A549 treated with AZD9567 at 1 μM for 4 hours (cell line): Measurements from ENCODE around the gene SPAG9. TPM values are rescaled to one million over a fixed set of nuclear protein-coding genes. Genes with fewer than 3 reads are reported as not detected.

Source experiments
- total RNA-seq: library from RNA; stranded (reverse); fragments of 200-300 nt; extraction: Qiagen RNA extraction; gene quantifications from 5 replicates; pipeline ENCODE4 v1.2.3, GENCODE V29; 2022; ENCODE audit not compliant: insufficient read depth

Gene SPAG9, protein sequence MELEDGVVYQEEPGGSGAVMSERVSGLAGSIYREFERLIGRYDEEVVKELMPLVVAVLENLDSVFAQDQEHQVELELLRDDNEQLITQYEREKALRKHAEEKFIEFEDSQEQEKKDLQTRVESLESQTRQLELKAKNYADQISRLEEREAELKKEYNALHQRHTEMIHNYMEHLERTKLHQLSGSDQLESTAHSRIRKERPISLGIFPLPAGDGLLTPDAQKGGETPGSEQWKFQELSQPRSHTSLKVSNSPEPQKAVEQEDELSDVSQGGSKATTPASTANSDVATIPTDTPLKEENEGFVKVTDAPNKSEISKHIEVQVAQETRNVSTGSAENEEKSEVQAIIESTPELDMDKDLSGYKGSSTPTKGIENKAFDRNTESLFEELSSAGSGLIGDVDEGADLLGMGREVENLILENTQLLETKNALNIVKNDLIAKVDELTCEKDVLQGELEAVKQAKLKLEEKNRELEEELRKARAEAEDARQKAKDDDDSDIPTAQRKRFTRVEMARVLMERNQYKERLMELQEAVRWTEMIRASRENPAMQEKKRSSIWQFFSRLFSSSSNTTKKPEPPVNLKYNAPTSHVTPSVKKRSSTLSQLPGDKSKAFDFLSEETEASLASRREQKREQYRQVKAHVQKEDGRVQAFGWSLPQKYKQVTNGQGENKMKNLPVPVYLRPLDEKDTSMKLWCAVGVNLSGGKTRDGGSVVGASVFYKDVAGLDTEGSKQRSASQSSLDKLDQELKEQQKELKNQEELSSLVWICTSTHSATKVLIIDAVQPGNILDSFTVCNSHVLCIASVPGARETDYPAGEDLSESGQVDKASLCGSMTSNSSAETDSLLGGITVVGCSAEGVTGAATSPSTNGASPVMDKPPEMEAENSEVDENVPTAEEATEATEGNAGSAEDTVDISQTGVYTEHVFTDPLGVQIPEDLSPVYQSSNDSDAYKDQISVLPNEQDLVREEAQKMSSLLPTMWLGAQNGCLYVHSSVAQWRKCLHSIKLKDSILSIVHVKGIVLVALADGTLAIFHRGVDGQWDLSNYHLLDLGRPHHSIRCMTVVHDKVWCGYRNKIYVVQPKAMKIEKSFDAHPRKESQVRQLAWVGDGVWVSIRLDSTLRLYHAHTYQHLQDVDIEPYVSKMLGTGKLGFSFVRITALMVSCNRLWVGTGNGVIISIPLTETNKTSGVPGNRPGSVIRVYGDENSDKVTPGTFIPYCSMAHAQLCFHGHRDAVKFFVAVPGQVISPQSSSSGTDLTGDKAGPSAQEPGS (N-terminal part only)
- total RNA-seq, result 80.4 to 106 TPM (median 84.7 TPM) in 5 replicates

DNA sequence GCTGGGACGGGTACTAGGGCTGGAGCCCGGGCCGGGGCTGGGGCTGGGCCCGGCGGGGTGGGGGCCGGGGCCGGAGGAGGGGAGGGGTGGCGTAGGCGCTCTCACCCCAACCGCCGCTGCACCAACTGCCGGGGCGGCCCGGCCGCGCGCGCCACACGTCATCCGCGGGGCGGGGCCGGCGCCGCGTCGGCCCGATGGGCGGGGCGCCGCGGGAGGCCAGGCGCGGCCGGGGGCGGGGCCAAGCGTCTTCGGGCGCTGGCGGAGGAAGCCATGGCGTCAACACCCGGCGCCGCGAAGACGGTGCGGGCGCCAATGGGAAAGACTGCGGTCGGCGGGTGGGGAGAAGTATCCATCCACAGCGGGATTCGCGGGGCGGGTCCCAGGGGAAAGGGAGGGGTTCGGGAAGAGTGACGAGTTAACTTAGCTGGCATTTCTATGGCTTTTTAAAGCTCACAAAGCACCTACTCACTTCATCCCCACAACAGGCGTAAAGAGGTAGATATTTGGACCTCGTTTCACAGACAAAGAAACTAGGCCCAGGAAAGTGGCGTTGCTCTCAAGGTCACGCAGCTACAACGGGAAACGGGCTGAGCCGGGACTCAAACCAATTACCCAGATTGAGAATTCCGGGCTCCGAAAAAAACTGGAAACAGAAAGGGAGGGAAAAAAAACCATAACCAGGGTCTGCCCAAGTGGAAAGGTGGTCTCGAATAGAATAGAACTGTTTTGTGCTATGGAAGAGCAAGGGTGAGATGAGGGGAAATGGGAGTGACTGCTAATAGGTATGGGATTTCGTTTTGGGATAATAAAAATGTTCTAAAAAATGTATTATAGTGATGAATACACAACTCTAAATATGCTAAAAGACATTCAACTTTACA, at the start of gene SPAG9:
SPAG9 (minus strand) TSS at position 130 of the 881 bp plus-strand sequence. CDS start 212 bp downstream, outside the sequence.

DNA sequence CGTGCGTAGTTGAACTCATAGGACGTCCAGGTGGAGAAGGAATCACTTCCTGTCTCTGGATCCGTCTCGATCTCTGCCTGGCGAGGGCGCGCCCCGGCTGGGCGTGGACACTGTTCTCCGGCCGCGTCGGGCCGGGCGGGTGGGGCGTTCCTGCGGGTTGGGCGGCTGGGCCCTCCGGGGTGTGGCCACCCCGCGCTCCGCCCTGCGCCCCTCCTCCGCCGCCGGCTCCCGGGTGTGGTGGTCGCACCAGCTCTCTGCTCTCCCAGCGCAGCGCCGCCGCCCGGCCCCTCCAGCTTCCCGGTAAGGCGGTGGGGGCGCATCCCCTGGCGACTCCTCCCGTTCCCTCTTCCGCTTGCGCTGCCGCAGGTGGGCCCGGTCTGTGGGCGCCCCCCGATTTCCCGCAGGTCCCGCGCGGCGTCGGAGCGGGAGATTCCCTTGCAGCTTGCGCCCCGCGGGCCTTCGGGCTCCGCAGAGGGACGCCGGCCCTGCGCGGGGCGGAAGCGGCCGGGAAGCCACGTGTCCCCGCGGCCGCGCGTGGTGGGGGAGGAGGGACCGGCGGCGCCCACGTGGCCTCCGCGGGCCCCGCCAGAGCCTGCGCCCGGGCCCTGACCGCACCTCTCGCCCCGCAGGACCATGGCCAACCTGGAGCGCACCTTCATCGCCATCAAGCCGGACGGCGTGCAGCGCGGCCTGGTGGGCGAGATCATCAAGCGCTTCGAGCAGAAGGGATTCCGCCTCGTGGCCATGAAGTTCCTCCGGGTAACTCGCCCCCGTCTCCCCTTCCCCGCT, 45.7 kb upstream of the SPAG9 start, which contains the start of gene NME2:
NME2 (plus strand) TSS at position 214 of the 789 bp plus-strand sequence; CDS start at position 634, 420 bp downstream.

DNA sequence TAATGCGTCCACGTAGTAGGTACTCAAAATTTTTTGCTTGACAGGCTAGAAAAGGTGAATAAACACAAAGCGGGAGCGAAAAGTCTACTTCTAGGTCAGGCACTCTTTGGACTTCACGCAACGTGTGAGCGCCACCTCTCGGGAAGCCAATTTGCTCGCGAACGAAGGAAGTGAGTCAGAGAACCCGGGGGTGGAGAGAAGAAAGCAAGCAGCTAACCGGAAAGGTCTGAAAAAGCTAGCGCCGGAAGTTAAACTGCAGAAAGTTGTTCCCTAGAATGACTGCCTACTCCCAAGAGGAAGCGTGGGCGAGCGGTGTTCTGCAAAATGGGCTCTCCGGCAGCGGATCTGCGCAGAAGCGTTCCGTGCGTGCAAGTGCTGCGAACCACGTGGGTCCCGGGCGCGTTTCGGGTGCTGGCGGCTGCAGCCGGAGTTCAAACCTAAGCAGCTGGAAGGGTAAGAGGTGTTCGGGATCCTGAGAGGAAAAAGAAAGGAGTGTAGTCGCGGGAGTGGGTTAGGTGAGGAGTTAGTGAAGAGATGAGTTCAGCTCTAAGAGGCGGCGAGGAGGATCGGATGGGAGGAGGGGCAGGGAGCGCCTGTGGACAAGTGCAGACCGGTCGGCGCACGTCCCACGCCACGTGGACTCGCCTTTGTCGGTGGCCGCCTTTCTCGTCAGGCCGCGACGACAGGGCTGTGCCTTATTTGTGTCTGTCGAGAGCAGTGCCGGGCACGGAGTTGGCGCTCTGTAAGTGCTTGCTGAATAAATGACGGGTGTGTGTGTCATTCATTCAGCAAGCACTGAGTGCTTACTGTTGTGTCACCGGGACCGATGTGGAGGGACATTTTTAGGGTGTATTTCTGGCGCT, 32.8 kb upstream of the SPAG9 start, which contains the start of gene NME1:
NME1 (plus strand) TSS at position 350 of the 863 bp plus-strand sequence. CDS start 2,096 bp downstream, outside the sequence.

Other genes with a start within 250 kb of the SPAG9 start
- gene NME1, start 32.7 kb upstream of the SPAG9 start, total RNA-seq, result 601 to 748 TPM (median 704 TPM) in 5 replicates
- 1,547 to 1,886 TPM (median 1,839 TPM) in 5 replicates for gene NME2, start 45.5 kb upstream of the SPAG9 start, total RNA-seq
- 4.6 to 7.6 TPM (median 6.3 TPM) in 5 replicates for gene MBTD1, start 139.2 kb upstream of the SPAG9 start, total RNA-seq
- gene UTP18, start 139.7 kb upstream of the SPAG9 start, total RNA-seq, result 62.6 to 73.8 TPM (median 68.2 TPM) in 5 replicates